CD4-positive, alpha-beta T cell treated with Interleukin-2 at 100 ng/mL for 4 hours (primary cell): Measurements from ENCODE around the gene ACTN1.

Experiments
- DNase-seq: peaks from one replicate; pipeline ENCODE4 v3.0.0-alpha.2; 2020; ENCODE audit warnings: low spot score

Gene ACTN1

DNA sequence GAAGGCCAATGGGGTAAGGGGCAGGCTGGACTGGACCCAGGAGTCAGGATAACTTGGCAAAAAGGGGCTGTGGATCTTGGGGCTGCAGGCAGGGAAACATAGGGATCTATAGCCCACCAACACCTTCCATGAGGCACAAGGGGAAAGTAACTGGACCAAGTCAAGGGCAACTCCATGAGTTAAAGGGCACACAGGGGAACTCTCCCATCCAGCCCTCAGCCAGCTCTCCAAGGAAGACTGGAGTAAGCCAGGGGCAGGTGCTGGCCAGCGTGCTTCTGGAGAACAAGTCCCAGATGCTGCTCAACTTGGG is 154.9 kb downstream of the ACTN1 start:
- DNase-seq = no peak
